Measurements from ENCODE around the gene ZNF576. TPM values are rescaled to one million over a fixed set of nuclear protein-coding genes. Genes with fewer than 3 reads are reported as not detected.

ZNF576 gene
- total RNA-seq, 1 donor from 2014 or later, result 9.1 TPM

Other genes starting within 250 kb of the ZNF576 start
- under 0.01 and 2.6 TPM in 2 replicates for gene CD177, start 242.9 kb upstream of the ZNF576 start, total RNA-seq
- not detected in 2 replicates for gene TEX101, start 181.7 kb upstream of the ZNF576 start, total RNA-seq
- gene LYPD3, start 131.0 kb upstream of the ZNF576 start, total RNA-seq, result 0.22 and 0.79 TPM in 2 replicates
- gene PHLDB3, start 91.8 kb upstream of the ZNF576 start, total RNA-seq, result 23.1 and 79.8 TPM in 2 replicates
- 106 and 137 TPM in 2 replicates for gene ETHE1, start 69.4 kb upstream of the ZNF576 start, total RNA-seq
- 0.20 and 0.22 TPM in 2 replicates for gene ZNF575, start 63.4 kb upstream of the ZNF576 start, total RNA-seq
- gene XRCC1, start 21.1 kb upstream of the ZNF576 start, total RNA-seq, result 10.7 and 14.6 TPM in 2 replicates
- gene PINLYP, start 20.8 kb upstream of the ZNF576 start, total RNA-seq, result 1.1 and 4.6 TPM in 2 replicates
- 19.2 and 29.0 TPM in 2 replicates for gene IRGQ, start 461 bp upstream of the ZNF576 start, total RNA-seq
- not detected in 2 replicates for gene SRRM5, start 15.5 kb downstream of the ZNF576 start, total RNA-seq
- 58.6 and 69.8 TPM in 2 replicates for gene ZNF428, start 23.0 kb downstream of the ZNF576 start, total RNA-seq
- gene CADM4, start 43.3 kb downstream of the ZNF576 start, total RNA-seq, result 10.5 and 23.0 TPM in 2 replicates
- 7.3 and 13.9 TPM in 2 replicates for gene PLAUR, start 73.6 kb downstream of the ZNF576 start, total RNA-seq
- not detected in 2 replicates for gene IRGC, start 119.5 kb downstream of the ZNF576 start, total RNA-seq
- 3.7 and 3.8 TPM in 2 replicates for gene SMG9, start 158.4 kb downstream of the ZNF576 start, total RNA-seq
- 0.22 TPM in 1 of 2 replicates, not detected in the other for gene KCNN4, start 184.4 kb downstream of the ZNF576 start, total RNA-seq
- 0.22 and 0.40 TPM in 2 replicates for gene LYPD5, start 205.9 kb downstream of the ZNF576 start, total RNA-seq
- gene ZNF283, start 230.7 kb downstream of the ZNF576 start, total RNA-seq, result 5.0 and 8.5 TPM in 2 replicates